CD14-positive monocyte (primary cell): Measurements from ENCODE around the gene ARHGEF35. TPM values are rescaled to one million over a fixed set of nuclear protein-coding genes. Genes with fewer than 3 reads are reported as not detected.
"Not testable (repeated sequence)": the region's sequence is repeated elsewhere in the genome, so short reads cannot be mapped to it uniquely, and the experiment has no call there.

ENCODE experiments used
- DNase-seq, 3 donors: peaks; one replicate each; pipeline ENCODE4 v3.0.0-alpha.2; 2011 to 2022
- H2AFZ ChIP-seq: 2 replicates; pipeline ENCODE4 v1.6.0; 2012; ENCODE audit warnings: mild to moderate bottlenecking, low read depth, low read length, inconsistent platforms; ENCODE audit not compliant: insufficient read depth, poor library complexity, severe bottlenecking
- H3K27ac ChIP-seq, 2 donors: 1 replicate in 1 of 2; 2 replicates in 1 of 2; pipeline ENCODE4 v1.5.1; 2012 to 2013; ENCODE audit warnings: low read length in 2 of 2, control low read depth in 1 of 2, inconsistent platforms in 1 of 2, low read depth in 1 of 2, mild to moderate bottlenecking in 1 of 2
- H3K27me3 ChIP-seq, 2 donors: one replicate each; pipeline versions ENCODE4 v1.6.0 to v1.6.1; 2011 to 2013; ENCODE audit warnings: low read length in 2 of 2; ENCODE audit not compliant: control insufficient read depth in 2 of 2, insufficient read depth in 2 of 2
- H3K36me3 ChIP-seq, 2 donors: replicated peaks in 1 of 2; 1 replicate in 1 of 2; 2 replicates in 1 of 2; pipeline versions ENCODE4 v1.5.1 to v1.6.1; 2012 to 2013; ENCODE audit warnings: low read length in 2 of 2, control low read depth in 1 of 2, inconsistent platforms in 1 of 2, mild to moderate bottlenecking in 1 of 2; ENCODE audit not compliant: insufficient read depth in 2 of 2, control insufficient read depth in 1 of 2
- H3K4me1 ChIP-seq, 2 donors: 1 replicate in 1 of 2; 2 replicates in 1 of 2; pipeline versions ENCODE4 v1.5.1 to v1.6.1; 2012 to 2013; ENCODE audit warnings: low read length in 2 of 2, control low read depth in 1 of 2, inconsistent platforms in 1 of 2, mild to moderate bottlenecking in 1 of 2, moderate library complexity in 1 of 2; ENCODE audit not compliant: insufficient read depth in 2 of 2, control insufficient read depth in 1 of 2
- H3K4me2 ChIP-seq: replicated peaks from 2 replicates; pipeline ENCODE3; 2012; ENCODE audit warnings: low read length, moderate library complexity, mild to moderate bottlenecking; ENCODE audit not compliant: poor library complexity, severe bottlenecking; ENCODE audit errors: extremely low read depth
- H3K4me3 ChIP-seq, 3 experiments: fragments of 200-600 bp in 1 of 3; sonication (generic) in 1 of 3; replicated peaks in 1 of 3; 1 replicate in 2 of 3; 2 replicates in 1 of 3; pipeline ENCODE4 v1.5.1; 2011 to 2013; ENCODE audit warnings: low read length in 3 of 3, mild to moderate bottlenecking in 3 of 3, control low read depth in 2 of 3, low read depth in 2 of 3, inconsistent platforms in 1 of 3, moderate library complexity in 1 of 3
- H3K79me2 ChIP-seq: 2 replicates; pipeline ENCODE4 v1.6.0; 2012; ENCODE audit warnings: mild to moderate bottlenecking, control low read depth, inconsistent platforms, low read length, moderate library complexity; ENCODE audit not compliant: insufficient read depth
- H3K9ac ChIP-seq: 2 replicates; pipeline ENCODE4 v1.6.0; 2017; ENCODE audit warnings: low read length, mild to moderate bottlenecking; ENCODE audit not compliant: insufficient read depth, poor library complexity, severe bottlenecking
- H3K9me3 ChIP-seq, 2 donors: replicated peaks in 1 of 2; 1 replicate in 1 of 2; 2 replicates in 1 of 2; pipeline versions ENCODE4 v1.5.1 to v1.6.1; 2012 to 2013; ENCODE audit warnings: low read length in 2 of 2, control low read depth in 1 of 2; ENCODE audit not compliant: control insufficient read depth in 1 of 2, insufficient read depth in 1 of 2
- H4K20me1 ChIP-seq: 2 replicates; pipeline ENCODE4 v1.6.0; 2012; ENCODE audit warnings: mild to moderate bottlenecking, low read length, control low read depth, moderate library complexity; ENCODE audit not compliant: insufficient read depth
- H3K27ac Mint-ChIP-seq, 7 donors: one replicate each; pipeline ENCODE4 v1.8.0; 2020; ENCODE audit warnings: mild to moderate bottlenecking in 7 of 7, mixed read lengths in 7 of 7, moderate library complexity in 6 of 7, inconsistent platforms in 2 of 7
- H3K27me3 Mint-ChIP-seq, 3 donors: one replicate each; pipeline ENCODE4 v1.8.0; 2021 to 2022; ENCODE audit warnings: low read depth in 3 of 3, mild to moderate bottlenecking in 3 of 3, mixed read lengths in 3 of 3, moderate library complexity in 3 of 3, inconsistent platforms in 1 of 3
- H3K36me3 Mint-ChIP-seq, 2 donors: one replicate each; pipeline ENCODE4 v1.8.0; 2020; ENCODE audit warnings: mixed read lengths in 2 of 2, inconsistent platforms in 1 of 2, mild to moderate bottlenecking in 1 of 2
- H3K4me1 Mint-ChIP-seq: one replicate; pipeline ENCODE4 v1.8.0; 2020; ENCODE audit warnings: mild to moderate bottlenecking, mixed read lengths
- H3K4me3 Mint-ChIP-seq, 2 donors: one replicate each; pipeline ENCODE4 v1.8.0; 2020; ENCODE audit warnings: mild to moderate bottlenecking in 2 of 2, mixed read lengths in 2 of 2, moderate library complexity in 1 of 2
- H3K9me3 Mint-ChIP-seq, 7 donors: one replicate each; pipeline ENCODE4 v1.8.0; 2020 to 2022; ENCODE audit warnings: mixed read lengths in 7 of 7, mild to moderate bottlenecking in 6 of 7, moderate library complexity in 6 of 7, inconsistent platforms in 2 of 7
- WGBS: methylation state at CpG from one replicate; pipeline ENCODE4 v1.1.5; 2013; ENCODE audit warnings: missing lambda C conversion rate; ENCODE audit not compliant: insufficient coverage; 5-methylcytosine and 5-hydroxymethylcytosine counted together
- intact Hi-C, 2 donors: fragments of 100-400 bp; cut with micrococcal nuclease; formaldehyde crosslinking; loops; one replicate each; pipeline versions ENCODE4 v1.15.0 to v1.15.1; 2023
- polyA plus RNA-seq, 3 donors: library from polyadenylated mRNA; depleted of rRNA in 1 of 3; unstranded in 2 of 3; stranded (reverse) in 1 of 3; fragments of 300-500 nt in 2 of 3; fragments of >200 nt in 1 of 3; fragmentation: Illumina TruSeq in 2 of 3; gene quantifications; 1 replicate in 2 of 3; 2 replicates in 1 of 3; pipeline ENCODE4 v1.2.3, GENCODE V29; 2012 to 2021

Gene ARHGEF35
- polyA plus RNA-seq, 3 donors = 0.05 to 0.64 (median 0.10) TPM

DNA sequence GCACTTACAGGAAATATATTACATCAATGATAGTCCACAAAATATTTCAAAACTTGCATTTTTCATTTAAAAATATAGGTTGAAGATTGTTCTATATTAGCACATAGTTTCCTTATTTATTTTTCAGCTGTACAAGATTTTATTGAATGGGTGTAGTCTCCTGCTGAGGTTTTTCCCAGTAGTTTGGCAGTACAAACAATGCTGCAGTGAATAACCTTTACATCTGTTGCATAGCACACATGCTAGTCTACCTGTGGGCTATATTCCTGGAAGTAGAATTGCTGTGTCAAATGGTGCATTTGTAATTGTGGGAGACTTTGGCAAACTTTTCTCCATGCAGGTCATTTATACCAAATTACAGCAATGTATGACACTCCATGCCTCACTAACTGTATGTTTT lies 24.9 kb upstream of the ARHGEF35 start:
- intact Hi-C loops, H3K9me3 ChIP-seq: not testable (repeated sequence)

GRCh38 chr7:144219149-144219548 lies 23.5 kb upstream of the ARHGEF35 start:
- intact Hi-C loops, H3K27me3 ChIP-seq, H3K27ac Mint-ChIP-seq, H3K36me3 Mint-ChIP-seq, DNase-seq, H3K27ac ChIP-seq, H3K4me1 Mint-ChIP-seq, H3K9ac ChIP-seq, H3K4me3 Mint-ChIP-seq, H3K4me1 ChIP-seq, H3K9me3 Mint-ChIP-seq, H3K36me3 ChIP-seq, H3K4me3 ChIP-seq, H3K4me2 ChIP-seq, H3K79me2 ChIP-seq, H2AFZ ChIP-seq, H4K20me1 ChIP-seq, H3K27me3 Mint-ChIP-seq, H3K9me3 ChIP-seq: not testable (repeated sequence)
- no CpG with 5 or more reads among the region's 4 CpGs for WGBS

More for the DNA sequence above, 24.9 kb upstream of the ARHGEF35 start:
- not testable (repeated sequence) for H3K4me3 Mint-ChIP-seq, H2AFZ ChIP-seq, H3K27me3 ChIP-seq, H3K36me3 Mint-ChIP-seq, H3K4me1 ChIP-seq, H3K27ac ChIP-seq, H3K9ac ChIP-seq, H3K27ac Mint-ChIP-seq, H3K4me2 ChIP-seq, H3K79me2 ChIP-seq, H3K4me3 ChIP-seq, H3K4me1 Mint-ChIP-seq, DNase-seq, H3K9me3 Mint-ChIP-seq, H3K27me3 Mint-ChIP-seq, H3K36me3 ChIP-seq, H4K20me1 ChIP-seq

GRCh38 chr7:144218581-144218980 lies 22.9 kb upstream of the ARHGEF35 start:
- H3K4me1 ChIP-seq, intact Hi-C loops, H3K9ac ChIP-seq, H3K4me3 ChIP-seq, H3K27me3 Mint-ChIP-seq, H2AFZ ChIP-seq, H3K27me3 ChIP-seq, H3K9me3 ChIP-seq, H3K27ac ChIP-seq, H3K4me3 Mint-ChIP-seq, H3K79me2 ChIP-seq, H3K27ac Mint-ChIP-seq, H3K4me1 Mint-ChIP-seq, H3K36me3 ChIP-seq, H3K9me3 Mint-ChIP-seq, H4K20me1 ChIP-seq, H3K4me2 ChIP-seq, H3K36me3 Mint-ChIP-seq, DNase-seq: not testable (repeated sequence)
- no CpG with 5 or more reads among the region's 1 CpG for WGBS

GRCh38 chr7:144217200-144217599 lies 21.6 kb upstream of the ARHGEF35 start:
- H3K36me3 ChIP-seq, H3K27me3 ChIP-seq, H3K36me3 Mint-ChIP-seq, H3K27ac Mint-ChIP-seq, H3K79me2 ChIP-seq, H3K4me3 Mint-ChIP-seq, H3K9me3 Mint-ChIP-seq, H3K4me1 Mint-ChIP-seq, H3K27ac ChIP-seq, H3K9me3 ChIP-seq, H3K4me2 ChIP-seq, H4K20me1 ChIP-seq, H3K27me3 Mint-ChIP-seq, H3K9ac ChIP-seq, intact Hi-C loops, H3K4me3 ChIP-seq, H2AFZ ChIP-seq, DNase-seq, H3K4me1 ChIP-seq: not testable (repeated sequence)

GRCh38 chr7:144205306-144205705 lies 9.7 kb upstream of the ARHGEF35 start:
- DNase-seq, H3K27ac ChIP-seq, intact Hi-C loops, H2AFZ ChIP-seq, H3K4me1 ChIP-seq, H3K9me3 ChIP-seq, H3K27me3 ChIP-seq, H3K4me2 ChIP-seq, H3K36me3 ChIP-seq, H3K9ac ChIP-seq, H3K4me3 ChIP-seq, H3K27ac Mint-ChIP-seq, H3K27me3 Mint-ChIP-seq, H3K4me1 Mint-ChIP-seq, H3K9me3 Mint-ChIP-seq, H4K20me1 ChIP-seq, H3K4me3 Mint-ChIP-seq, H3K36me3 Mint-ChIP-seq, H3K79me2 ChIP-seq: not testable (repeated sequence)
- WGBS = no CpG with 5 or more reads among the region's 5 CpGs
